ENCODE results near the gene NR1H4.

- TF ChIP-seq ZBTB4 (CRISPR knock-in tag; IDR thresholded peaks at IDR 0.05; ENCODE audit: borderline replicate concordance) (no peak), TRAFD1 (CRISPR knock-in tag; IDR thresholded peaks at IDR 0.05; ENCODE audit: borderline replicate concordance) (no peak), U2AF2 (IDR thresholded peaks at IDR 0.05; ENCODE audit: low read depth, low read length) (no peak)
These were observed 10.7 kb downstream of the NR1H4 start for GRCh38 chr12:100484183-100484886.
